A204.1 (cell line): ENCODE measurements around the gene SMARCA4.
"Not testable (repeated sequence)": the region's sequence is repeated elsewhere in the genome, so short reads cannot be mapped to it uniquely, and the experiment has no call there.

Experiments
- FAIRE-seq: peaks from 2 replicates; lab custom pipeline; 2012; peaks lifted over from hg19 to GRCh38; lab: Jason Lieb, UNC

SMARCA4 gene

GRCh38 chr19:10979951-10980381 is 19.1 kb downstream of the SMARCA4 start:
- FAIRE-seq: no peak

GRCh38 chr19:10981252-10981895 is 20.5 kb downstream of the SMARCA4 start:
- no peak for FAIRE-seq

GRCh38 chr19:10983026-10983425 is 22.2 kb downstream of the SMARCA4 start:
- no peak for FAIRE-seq

- FAIRE-seq: no peak
Measured at GRCh38 chr19:10984166-10984735, 23.4 kb downstream of the SMARCA4 start.

- FAIRE-seq: no peak
Measured at GRCh38 chr19:10985502-10985901, 24.7 kb downstream of the SMARCA4 start.

GRCh38 chr19:10986301-10987127 is 25.7 kb downstream of the SMARCA4 start:
- no peak for FAIRE-seq

GRCh38 chr19:10987571-10988297 is 26.9 kb downstream of the SMARCA4 start:
- no peak for FAIRE-seq

DNA sequence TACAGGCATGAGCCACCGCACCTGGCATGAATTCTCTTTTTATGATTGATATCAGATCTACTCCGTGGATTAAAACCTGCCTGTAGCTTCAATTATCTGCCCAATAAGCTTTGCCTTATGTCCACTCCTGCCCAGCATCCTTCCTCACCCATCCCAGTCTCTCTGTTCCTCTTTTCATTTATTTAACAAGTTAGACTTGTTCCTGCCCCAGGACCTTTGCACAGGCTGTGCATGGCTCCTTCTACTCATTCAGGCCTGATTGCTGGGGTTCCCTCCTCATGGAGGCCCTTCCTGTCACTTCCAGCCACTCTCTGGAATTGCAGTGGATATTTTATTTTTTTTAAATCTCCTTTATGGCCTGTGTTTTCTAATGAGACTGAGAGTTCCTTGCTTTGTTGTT is 27.6 kb downstream of the SMARCA4 start:
- FAIRE-seq: no peak

- FAIRE-seq: no peak
Measured at GRCh38 chr19:10988921-10989320, 28.1 kb downstream of the SMARCA4 start.

- FAIRE-seq: no peak
Measured at GRCh38 chr19:10991076-10991475, 30.2 kb downstream of the SMARCA4 start.

DNA sequence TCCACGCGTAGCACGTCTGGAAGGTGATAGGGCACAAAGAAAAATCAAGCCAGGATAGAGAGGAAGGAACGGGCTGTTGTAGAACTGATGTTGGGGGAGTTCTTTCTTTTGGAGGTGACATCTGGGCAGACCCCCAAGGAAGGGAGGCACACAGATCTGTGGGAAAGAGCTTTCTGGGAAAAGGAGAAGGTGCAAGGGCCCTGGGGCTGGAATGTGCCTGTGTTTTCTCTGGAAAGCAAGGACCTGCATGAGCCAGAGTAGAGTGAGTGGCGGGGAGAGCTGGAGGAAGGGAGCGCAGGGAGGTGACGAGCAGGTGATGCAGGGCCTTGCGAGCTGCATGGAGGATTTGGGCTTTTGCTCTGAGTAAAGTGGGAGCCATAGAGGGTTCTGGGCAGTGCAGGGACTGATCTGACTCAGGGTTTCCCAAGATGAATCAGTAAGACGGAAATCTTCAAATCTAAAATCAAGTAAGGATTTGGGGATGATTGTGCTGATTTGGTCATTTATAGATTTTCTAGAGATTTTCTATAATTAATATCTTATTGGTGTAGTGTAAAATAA is 30.8 kb downstream of the SMARCA4 start:
- no peak for FAIRE-seq

DNA sequence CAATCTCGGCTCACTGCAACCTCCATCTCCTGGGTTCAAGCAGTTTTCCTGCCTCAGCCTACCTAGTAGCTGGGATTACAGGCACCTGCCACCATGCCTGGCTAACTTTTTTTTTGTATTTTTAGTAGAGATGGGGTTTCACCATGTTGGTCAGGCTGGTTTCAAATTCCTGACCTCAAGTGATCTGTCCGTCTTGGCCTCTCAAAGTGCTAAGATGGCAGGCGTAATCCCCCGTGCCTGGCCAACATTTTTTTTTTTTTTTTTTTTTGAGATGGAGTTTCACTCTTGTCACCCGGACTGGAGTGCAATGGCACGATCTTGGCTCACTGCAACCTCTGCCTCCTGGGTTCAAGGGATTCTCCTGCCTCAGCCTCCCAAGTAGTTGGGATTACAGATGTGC is 31.3 kb downstream of the SMARCA4 start:
- FAIRE-seq: not testable (repeated sequence)

DNA sequence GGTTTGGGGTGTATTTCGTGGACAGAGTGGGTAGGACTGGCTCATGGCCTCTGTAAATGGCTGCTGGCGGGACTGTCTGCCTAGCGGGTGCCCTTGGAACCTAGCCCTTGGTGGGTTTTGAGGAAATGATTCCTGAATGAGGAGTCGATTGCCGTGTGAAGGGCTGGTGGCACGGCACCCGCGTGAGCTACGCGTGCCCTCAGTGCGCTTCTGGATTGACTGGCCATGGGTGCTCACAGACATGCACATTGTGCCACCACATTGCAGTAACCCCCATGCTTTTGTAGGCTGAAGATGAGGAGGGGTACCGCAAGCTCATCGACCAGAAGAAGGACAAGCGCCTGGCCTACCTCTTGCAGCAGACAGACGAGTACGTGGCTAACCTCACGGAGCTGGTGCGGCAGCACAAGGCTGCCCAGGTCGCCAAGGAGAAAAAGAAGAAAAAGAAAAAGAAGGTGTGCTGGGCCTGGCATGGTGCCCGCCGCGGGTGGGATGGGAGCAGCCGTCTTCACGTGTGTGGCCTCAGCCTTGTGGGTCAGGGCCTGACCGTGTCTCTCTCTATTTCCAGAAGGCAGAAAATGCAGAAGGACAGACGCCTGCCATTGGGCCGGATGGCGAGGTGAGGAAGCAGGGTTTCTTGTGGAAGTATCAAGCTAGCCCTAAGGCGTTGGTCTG is 35.2 kb downstream of the SMARCA4 start:
- no peak for FAIRE-seq

DNA sequence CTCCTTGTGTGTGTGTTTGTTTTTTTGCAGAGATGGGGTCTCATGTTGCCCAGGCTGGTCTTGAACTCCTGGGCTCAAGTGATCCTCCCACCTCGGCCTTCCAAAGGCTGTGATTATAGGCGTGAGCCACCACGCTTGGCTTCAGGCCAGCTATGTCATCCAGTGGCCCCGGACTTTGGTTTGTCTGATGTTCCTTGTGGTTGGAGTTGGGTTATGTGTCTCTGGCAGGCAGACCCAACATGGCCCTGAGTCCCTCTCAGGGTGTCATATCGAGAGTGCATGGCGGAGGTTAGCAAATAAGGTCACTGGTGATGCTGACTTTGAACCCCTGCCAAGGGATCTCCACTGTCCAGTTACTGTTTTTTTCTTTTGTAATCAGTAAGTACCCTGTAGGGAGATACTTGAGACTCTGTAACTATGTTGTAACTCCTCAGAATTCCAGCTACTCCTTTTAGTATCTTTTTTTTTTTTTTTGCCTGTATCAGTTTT is 37.3 kb downstream of the SMARCA4 start:
- no peak for FAIRE-seq

- FAIRE-seq: no peak
Measured at GRCh38 chr19:10998666-10999065, 37.8 kb downstream of the SMARCA4 start.

DNA sequence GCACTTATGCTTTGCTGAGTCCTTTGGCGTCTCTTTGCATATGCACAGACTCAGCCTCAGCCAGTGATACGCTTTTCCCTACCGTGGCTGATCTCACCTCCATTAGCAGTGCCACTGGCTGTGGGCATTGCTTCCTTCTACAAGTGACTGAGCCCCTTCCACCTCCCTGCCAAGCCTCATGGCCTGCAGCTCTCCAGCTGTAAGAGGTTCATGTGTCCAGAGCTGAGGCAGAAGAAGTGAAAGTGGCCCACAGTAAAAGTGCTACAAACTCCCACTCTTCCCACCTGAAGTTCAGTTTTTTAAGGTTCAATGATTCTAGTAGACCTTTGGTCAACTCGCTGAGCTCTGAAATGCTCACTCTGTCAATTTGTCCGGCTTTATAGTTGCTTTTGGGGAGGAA is 44.7 kb downstream of the SMARCA4 start:
- FAIRE-seq: no peak

GRCh38 chr19:11007385-11007784 is 46.6 kb downstream of the SMARCA4 start:
- FAIRE-seq: no peak

GRCh38 chr19:11007962-11008532 is 47.2 kb downstream of the SMARCA4 start:
- no peak for FAIRE-seq

- FAIRE-seq: no peak
Measured at GRCh38 chr19:11010041-11010440, 49.2 kb downstream of the SMARCA4 start.

DNA sequence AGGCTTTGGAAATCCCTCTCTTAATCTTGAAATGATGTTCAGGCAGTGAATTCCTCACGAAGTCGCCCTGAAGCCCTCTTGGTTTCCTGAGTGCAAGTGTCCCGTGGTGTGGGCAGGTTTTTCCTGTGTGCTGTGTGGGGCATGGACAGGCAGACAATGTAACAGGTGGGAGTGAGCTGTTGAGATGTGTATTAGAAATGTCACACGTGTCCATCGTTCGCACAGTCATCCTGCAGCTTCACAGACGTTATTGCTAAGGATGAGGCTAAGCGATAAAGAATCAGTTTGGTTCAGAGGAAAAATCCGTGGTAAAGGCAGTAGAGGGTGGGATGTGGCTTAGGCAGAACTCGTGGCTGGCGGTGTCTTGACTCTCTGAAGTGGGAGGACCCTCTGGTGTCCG is 51.7 kb downstream of the SMARCA4 start:
- no peak for FAIRE-seq

DNA sequence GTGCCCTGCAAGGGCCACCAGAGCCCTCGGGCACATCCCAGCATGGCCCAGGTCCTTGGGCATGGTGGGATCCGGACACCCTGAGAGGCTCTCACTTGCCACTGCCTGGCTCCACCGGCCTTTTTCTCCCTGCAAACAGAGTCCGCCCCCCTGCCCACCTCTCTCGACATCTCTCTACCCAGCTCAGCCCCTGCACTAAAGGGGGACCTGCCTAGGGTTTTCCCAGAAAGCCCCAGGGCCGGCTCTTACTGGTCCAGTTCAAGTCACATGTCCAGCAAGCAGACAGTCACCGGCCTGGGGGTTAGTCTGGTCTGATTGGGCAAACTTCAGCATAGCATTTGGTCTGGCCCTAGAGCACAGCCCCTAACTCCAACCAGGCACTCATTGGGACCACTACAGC is 52.9 kb downstream of the SMARCA4 start:
- no peak for FAIRE-seq
